IMR-90 (cell line): Measurements from ENCODE around the gene ASTN2. TPM values are rescaled to one million over a fixed set of nuclear protein-coding genes. Genes with fewer than 3 reads are reported as not detected.

ENCODE experiments used
- ATAC-seq: fragments of 200-7000 bp; cut with Tn5 transposase; 2 replicates; pipeline ENCODE4 v1.9.1; 2020; ENCODE audit warnings: low read depth, mild to moderate bottlenecking, moderate library complexity
- BruUV-seq: library from RNA; stranded (reverse); fragments of 400-500 nt; replicated peaks from 2 replicates; lab custom pipeline; 2021; lab: Mats Ljungman, UMichigan
- CTCF ChIA-PET: fragments of 300-600 bp; formaldehyde crosslinking; extraction: SDS; loops from one replicate; lab custom pipeline; 2021; ENCODE audit warnings: antibody characterized with exemption; lab: Yijun Ruan, JAX
- POLR2A ChIA-PET: fragments of 300-600 bp; sonication (Branson Sonifier 250); formaldehyde crosslinking; loops from one replicate; lab custom pipeline; 2022; ENCODE audit warnings: antibody characterized with exemption; ENCODE audit not compliant: unreplicated experiment; lab: Charles Lee
- DNase-seq: peaks from one replicate; pipeline ENCODE4 v3.0.0; 2013
- H2AFZ ChIP-seq: replicated peaks from 2 replicates; pipeline ENCODE3; 2013; ENCODE audit warnings: low read length, mild to moderate bottlenecking; ENCODE audit not compliant: poor library complexity
- H2AK5ac ChIP-seq: 2 replicates; pipeline ENCODE4 v1.6.1; 2013; ENCODE audit warnings: low read depth, low read length, inconsistent platforms
- H2AK9ac ChIP-seq: replicated peaks from 2 replicates; pipeline ENCODE3; 2013; ENCODE audit warnings: mild to moderate bottlenecking, low read depth, low read length, moderate library complexity; ENCODE audit not compliant: poor library complexity
- H2BK120ac ChIP-seq: 2 replicates; pipeline ENCODE4 v1.6.1; 2013; ENCODE audit warnings: low read depth, low read length, inconsistent platforms
- H2BK15ac ChIP-seq: 3 replicates; pipeline ENCODE4 v1.6.1; 2013; ENCODE audit warnings: low read depth, low read length, inconsistent platforms
- H2BK20ac ChIP-seq: 2 replicates; pipeline ENCODE4 v1.6.1; 2013; ENCODE audit warnings: low read depth, mild to moderate bottlenecking, inconsistent platforms, low read length, moderate library complexity
- H2BK5ac ChIP-seq: 2 replicates; pipeline ENCODE4 v1.6.1; 2013; ENCODE audit warnings: mild to moderate bottlenecking, low read depth, low read length, inconsistent platforms; ENCODE audit not compliant: poor library complexity, severe bottlenecking
- H3K14ac ChIP-seq: replicated peaks from 2 replicates; pipeline ENCODE4 v1.6.1; 2013; ENCODE audit warnings: low read depth, low read length, inconsistent platforms
- H3K18ac ChIP-seq: 2 replicates; pipeline ENCODE4 v1.6.1; 2013; ENCODE audit warnings: low read depth, low read length, control low read depth
- H3K23ac ChIP-seq: 2 replicates; pipeline ENCODE4 v1.6.1; 2013; ENCODE audit warnings: low read depth, low read length, inconsistent platforms
- H3K27ac ChIP-seq: 2 replicates; pipeline ENCODE4 v1.5.1; 2013; ENCODE audit warnings: mild to moderate bottlenecking, control low read depth, low read length; ENCODE audit not compliant: insufficient read depth
- H3K27me3 ChIP-seq: 2 replicates; pipeline ENCODE4 v1.6.1; 2013; ENCODE audit warnings: low read length; ENCODE audit not compliant: control insufficient read depth, insufficient read depth
- H3K36me3 ChIP-seq: 2 replicates; pipeline ENCODE4 v1.6.1; 2013; ENCODE audit warnings: low read length, mixed read lengths; ENCODE audit not compliant: control insufficient read depth, insufficient read depth
- H3K4ac ChIP-seq: 2 replicates; pipeline ENCODE4 v1.6.1; 2013; ENCODE audit warnings: low read depth, low read length, inconsistent platforms
- H3K4me1 ChIP-seq: 2 replicates; pipeline ENCODE4 v1.6.1; 2013; ENCODE audit warnings: low read length, mixed read lengths; ENCODE audit not compliant: control insufficient read depth, insufficient read depth
- H3K4me2 ChIP-seq: 2 replicates; pipeline ENCODE4 v1.6.1; 2013; ENCODE audit warnings: low read depth, mild to moderate bottlenecking, control low read depth, low read length, moderate library complexity
- H3K4me3 ChIP-seq: 2 replicates; pipeline ENCODE4 v1.5.1; 2013; ENCODE audit warnings: low read depth, mild to moderate bottlenecking, control low read depth, low read length, moderate library complexity; ENCODE audit not compliant: insufficient read depth
- H3K56ac ChIP-seq: 2 replicates; pipeline ENCODE4 v1.6.1; 2013; ENCODE audit warnings: low read length, inconsistent platforms; ENCODE audit not compliant: insufficient read depth; ENCODE audit errors: extremely low read depth
- H3K79me1 ChIP-seq, 2 experiments: 2 replicates each; pipeline ENCODE4 v1.6.1; 2013; ENCODE audit warnings: low read length in 2 of 2, inconsistent platforms in 1 of 2, low read depth in 1 of 2
- H3K9ac ChIP-seq: 2 replicates; pipeline ENCODE4 v1.6.1; 2013; ENCODE audit warnings: low read depth, low read length, control low read depth
- H3K9me1 ChIP-seq: 2 replicates; pipeline ENCODE4 v1.6.1; 2013; ENCODE audit warnings: low read length, inconsistent platforms; ENCODE audit not compliant: insufficient read depth
- H3K9me3 ChIP-seq: 2 replicates; pipeline ENCODE4 v1.6.1; 2013; ENCODE audit warnings: low read length; ENCODE audit not compliant: control insufficient read depth, insufficient read depth
- H4K20me1 ChIP-seq: 2 replicates; pipeline ENCODE4 v1.6.1; 2013; ENCODE audit warnings: low read length, inconsistent platforms; ENCODE audit not compliant: insufficient read depth
- H4K5ac ChIP-seq: 2 replicates; pipeline ENCODE4 v1.6.1; 2013; ENCODE audit warnings: mild to moderate bottlenecking, low read depth, low read length, control low read depth
- H4K8ac ChIP-seq, 2 experiments: 2 replicates each; pipeline ENCODE4 v1.6.1; 2013; ENCODE audit warnings: low read depth in 2 of 2, low read length in 2 of 2, control low read depth in 1 of 2, inconsistent platforms in 1 of 2
- H4K91ac ChIP-seq: 2 replicates; pipeline ENCODE4 v1.6.1; 2013; ENCODE audit warnings: low read depth, low read length, inconsistent platforms; ENCODE audit not compliant: insufficient read depth
- FOS ChIP-seq: fragments of 150-350 bp; IDR thresholded peaks from 2 replicates; pipeline ENCODE4 v1.6.1; 2016; ENCODE audit warnings: low read depth, low read length
- WGBS, 2 experiments: methylation state at CpG; one replicate each; pipeline versions ENCODE4 v1.1.5 to v1.1.7; 2013; ENCODE audit warnings: missing lambda C conversion rate in 2 of 2; ENCODE audit not compliant: insufficient read length in 1 of 2; ENCODE audit errors: extremely low coverage in 2 of 2; 5-methylcytosine and 5-hydroxymethylcytosine counted together
- dilution Hi-C: fragments of 300-500 bp; cut with HindIII; formaldehyde crosslinking; loops from one replicate; pipeline ENCODE4 v1.14.3; 2018; ENCODE audit warnings: low sequenced_read_pairs; ENCODE audit not compliant: unreplicated experiment
- in situ Hi-C: fragments of 300-500 bp; cut with MboI; formaldehyde crosslinking; loops from 3 replicates; pipeline ENCODE4 v1.14.3; 2019; ENCODE audit warnings: low sequenced_read_pairs, inconsistent platforms, mixed read lengths
- intact Hi-C: fragments of 100-400 bp; cut with micrococcal nuclease; formaldehyde crosslinking; loops from 2 replicates; pipeline ENCODE4 v1.10.0; 2022
- polyA plus RNA-seq, 3 experiments: library from polyadenylated mRNA; depleted of rRNA; stranded (reverse); fragments of >200 nt; gene quantifications; 2 replicates each; pipeline ENCODE4 v1.2.3, GENCODE V29; 2012; ENCODE audit warnings: low replicate concordance in 1 of 3
- total RNA-seq: library from RNA; depleted of rRNA; stranded (reverse); fragments of >200 nt; gene quantifications from 2 replicates; pipeline ENCODE4 v1.2.3, GENCODE V29; 2012

ASTN2 gene
- total and polyA plus RNA-seq, 2 of the 4 experiments (the other 2 are of a cell fraction) = 3.8 to 6.8 TPM

- dilution Hi-C loops = no loop called here
Observed at GRCh38 chr9:116940614-116941215, 474.1 kb downstream of the ASTN2 start.

More at GRCh38 chr9:116940614-116941215, 474.1 kb downstream of the ASTN2 start:
- WGBS, 2 experiments = no CpG with 5 or more reads among the region's 4 CpGs
- Histone ChIP-seq H3K79me1 (no peaks in the 10 kb centered on the region), H3K4me3 (no peak overlapping the region), H2BK120ac (peak overlapping the region; percentile 22; the same call in 1 of the 2 replicates), H3K4me1 (peaks cover 6% of the 10 kb centered on the region; the same call in 1 of the 2 replicates), H2AK5ac (no peak overlapping the region), H2BK5ac (no peak overlapping the region), H3K36me3 (no peaks in the 10 kb centered on the region), H3K56ac (no peak overlapping the region), H3K9me1 (peaks cover 2% of the 10 kb centered on the region; the same call in 1 of the 2 replicates), H2AK9ac (no peak overlapping the region), H4K91ac (no peak overlapping the region), H3K23ac (no peak overlapping the region), H4K5ac (no peak overlapping the region), H3K9ac (no peak overlapping the region), H3K4me2 (no peak overlapping the region; the same call in 1 of the 2 replicates), H3K27me3 (no peaks in the 10 kb centered on the region), H3K27ac (no peak overlapping the region), H2BK20ac (no peak overlapping the region; the same call in 1 of the 2 replicates), H3K4ac (no peak overlapping the region), H3K14ac (no peak overlapping the region), H4K20me1 (no peaks in the 10 kb centered on the region), H3K18ac (no peak overlapping the region), H3K9me3 (no peaks in the 10 kb centered on the region), H4K8ac (no peak overlapping the region), H2BK15ac (no peak overlapping the region), H2AFZ (no peak overlapping the region)
- in situ Hi-C loops = no loop called here
- BruUV-seq = no TSS peak
- peak; percentile 44 for DNase-seq
- TF ChIP-seq FOS = no peak
- intact Hi-C loops = no loop called here
- ATAC-seq = no peak
- ChIA-PET POLR2A (no interaction called here), CTCF (no interaction called here)
